Erythroblast (primary cell): ENCODE measurements around the gene SLCO2A1.

ENCODE experiments used
- GATA1 ChIP-seq: IDR thresholded peaks from 2 replicates; pipeline ENCODE4 v1.6.1; 2011; ENCODE audit warnings: low read depth, mild to moderate bottlenecking, control low read depth, low read length, moderate library complexity
- POLR2A ChIP-seq: IDR thresholded peaks from 2 replicates; pipeline ENCODE4 v1.6.1; 2011; ENCODE audit warnings: mild to moderate bottlenecking, low read length

DNA sequence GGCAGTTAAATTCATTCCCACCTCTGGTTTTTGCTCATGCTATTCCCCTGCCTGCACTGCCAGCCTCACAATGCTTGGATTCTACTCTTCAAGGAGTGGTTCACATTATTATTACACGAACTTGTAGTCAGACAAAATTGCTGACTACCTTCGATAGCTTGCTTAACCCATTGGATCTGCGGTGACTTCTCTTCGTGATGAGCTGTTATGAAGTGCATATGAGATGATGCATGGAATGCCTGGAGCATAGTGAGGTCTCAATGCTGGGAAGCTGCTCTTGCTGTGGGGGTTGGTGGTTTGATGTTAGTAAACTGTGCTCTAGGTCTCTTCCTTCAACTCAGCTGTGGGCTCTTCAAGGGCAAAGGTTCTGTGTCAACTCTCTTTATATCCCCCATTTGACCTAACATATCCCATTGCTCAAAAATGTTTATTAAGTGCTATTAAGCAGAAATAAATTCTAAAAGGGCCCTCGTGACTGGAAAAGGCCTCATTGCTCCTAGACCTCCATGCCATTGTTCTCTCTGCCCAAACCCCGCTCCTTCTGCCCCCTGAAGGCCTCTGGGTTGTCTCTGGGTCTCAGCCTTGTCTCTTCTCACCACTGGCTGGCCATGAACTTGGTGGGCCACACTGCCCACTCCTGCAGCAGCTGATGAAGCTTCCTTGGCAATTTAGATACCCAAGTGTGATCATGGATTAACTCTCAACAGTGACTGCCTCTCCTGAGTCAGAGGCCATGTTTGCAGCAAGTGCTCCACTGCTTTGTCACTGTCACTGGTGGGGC is 4.5 kb upstream of the SLCO2A1 start:
- TF ChIP-seq POLR2A (no peak), GATA1 (no peak)
